IPS-18c (cell line): ENCODE results near the gene GPN3.

Experiments used
- H3K4me3 ChIP-seq: 2 replicates; pipeline ENCODE4 v1.7.0; 2013; ENCODE audit warnings: low read depth, mild to moderate bottlenecking, low read length, moderate library complexity; ENCODE audit not compliant: insufficient read depth
- H3K9me3 ChIP-seq: one replicate; pipeline ENCODE4 v1.6.1; 2013; ENCODE audit warnings: mild to moderate bottlenecking, low read length, moderate library complexity; ENCODE audit not compliant: control insufficient read depth, insufficient read depth

The GPN3 gene

DNA sequence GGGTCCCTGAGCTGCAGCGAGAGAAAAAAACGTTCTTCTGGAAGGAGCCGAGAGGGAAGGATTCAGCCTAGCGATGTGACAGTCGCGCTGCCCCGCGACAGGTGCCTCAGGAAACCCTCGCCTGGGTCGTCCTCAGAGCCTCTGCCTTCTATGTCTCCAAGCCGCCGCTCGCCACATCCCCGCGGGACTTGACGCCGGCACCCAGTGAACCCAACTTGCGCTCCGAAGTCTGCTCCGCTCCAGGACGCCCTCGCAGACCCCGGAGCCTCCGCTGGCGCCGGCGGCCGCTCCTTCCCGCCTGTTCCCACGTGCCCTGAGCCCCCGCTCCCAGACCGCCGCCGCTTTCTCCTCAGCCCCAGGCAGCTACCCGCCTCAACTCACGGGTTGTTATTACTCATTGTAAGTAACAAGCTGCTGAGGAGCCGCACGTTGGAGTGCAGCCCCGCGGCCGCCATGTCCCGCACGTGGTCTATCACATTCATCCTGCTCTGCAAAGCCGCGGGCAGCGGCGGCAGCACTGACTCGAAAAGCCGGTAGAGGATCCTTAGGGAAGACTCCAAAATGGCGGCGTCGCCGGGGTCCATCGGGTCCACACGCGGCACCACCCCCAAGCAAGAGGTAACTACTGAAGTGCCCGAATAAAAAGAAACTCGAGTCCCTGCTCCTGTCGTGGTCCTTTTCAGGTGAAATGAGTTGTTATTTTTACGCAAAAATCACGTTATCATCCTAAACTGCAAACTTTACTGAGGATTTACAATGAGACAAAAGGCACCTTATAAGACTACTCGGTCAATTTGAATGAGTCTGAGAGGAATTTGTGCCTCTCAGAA lies 64.7 kb downstream of the GPN3 start, which contains the start of gene ANAPC7:
Gene ANAPC7, minus strand, starts transcription at position 563 of the 830 bp plus-strand sequence. Its CDS starts 81 bp downstream, at position 482.
- peak within 1 kb of the TSS; percentile 88 for H3K4me3 ChIP-seq

More for the DNA sequence above, 64.7 kb downstream of the GPN3 start, which contains the start of gene ANAPC7:
- no peaks in the 10 kb centered on the region for H3K9me3 ChIP-seq
